ENCODE results near the gene BSCL2.

The BSCL2 gene

GRCh38 chr11:62649486-62649885, 57.7 kb downstream of the BSCL2 start:
- H3K27me3 ChIP-seq (replicated peaks; ENCODE audit: insufficient read depth, low read length), result no peaks in the 10 kb centered on the region
- no peak overlapping the region for H2AFZ ChIP-seq (ENCODE audit: low read length)
- no peaks in the 10 kb centered on the region for H3K9me3 ChIP-seq (replicated peaks; ENCODE audit: insufficient read depth, low read length)
- H4K20me1 ChIP-seq (ENCODE audit: insufficient read depth, low read length), result no peaks in the 10 kb centered on the region
- no peak overlapping the region for H3K27ac ChIP-seq (ENCODE audit: low read length)
- no peaks in the 10 kb centered on the region for H3K9me2 ChIP-seq (replicated peaks; ENCODE audit: insufficient read depth, low read length)
- no peak overlapping the region for H3K9ac ChIP-seq (ENCODE audit: low read length)
- TF ChIP-seq CTCF (IDR thresholded peaks at IDR 0.05; ENCODE audit: low read length) (no peak), EZH2phosphoT487 (IDR thresholded peaks at IDR 0.05; ENCODE audit: low read length) (no peak), EZH2 (optimal IDR thresholded peaks at IDR 0.05; ENCODE audit: low read depth, low read length) (no peak)
- no peak for DNase-seq
- peaks cover 53% of the 10 kb centered on the region for H3K79me2 ChIP-seq (ENCODE audit: low read length)
- H3K36me3 ChIP-seq (replicated peaks; ENCODE audit: insufficient read depth, low read length), result no peaks in the 10 kb centered on the region
- peaks cover 12% of the 10 kb centered on the region for H3F3A ChIP-seq (ENCODE audit: insufficient read depth, low read length)
- no peak overlapping the region for H3K4me3 ChIP-seq (ENCODE audit: low read length)
- H3K4me2 ChIP-seq (ENCODE audit: low read depth, low read length), result no peak overlapping the region
- peaks cover 13% of the 10 kb centered on the region for H3K4me1 ChIP-seq (ENCODE audit: low read length)

- Histone ChIP-seq H3K36me3 (replicated peaks; ENCODE audit: insufficient read depth, low read length) (0 out of 2 replicates have a peak, but pooled peaks cover 3% of the 10 kb centered on the region), H3K4me2 (ENCODE audit: low read depth, low read length) (no peak overlapping the region), H3K9ac (ENCODE audit: low read length) (no peak overlapping the region)
Measured at GRCh38 chr11:62648967-62649364, 58.3 kb downstream of the BSCL2 start.

GRCh38 chr11:62648185-62648966, 58.8 kb downstream of the BSCL2 start:
- Histone ChIP-seq H3K4me1 (ENCODE audit: low read length) (peaks cover 9% of the 10 kb centered on the region), H4K20me1 (ENCODE audit: insufficient read depth, low read length) (no peaks in the 10 kb centered on the region), H3K79me2 (ENCODE audit: low read length) (peaks cover 64% of the 10 kb centered on the region), H3K9ac (ENCODE audit: low read length) (no peak overlapping the region), H3K4me3 (ENCODE audit: low read length) (no peak overlapping the region), H2AFZ (ENCODE audit: low read length) (no peak overlapping the region), H3K9me2 (replicated peaks; ENCODE audit: insufficient read depth, low read length) (no peaks in the 10 kb centered on the region), H3K27ac (ENCODE audit: low read length) (no peak overlapping the region), H3K9me3 (replicated peaks; ENCODE audit: insufficient read depth, low read length) (no peaks in the 10 kb centered on the region), H3F3A (ENCODE audit: insufficient read depth, low read length) (peaks cover 7% of the 10 kb centered on the region), H3K36me3 (replicated peaks; ENCODE audit: insufficient read depth, low read length) (0 out of 2 replicates have a peak, but pooled peaks cover 3% of the 10 kb centered on the region), H3K4me2 (ENCODE audit: low read depth, low read length) (no peak overlapping the region), H3K27me3 (replicated peaks; ENCODE audit: insufficient read depth, low read length) (no peaks in the 10 kb centered on the region)
- DNase-seq, result no peak
- TF ChIP-seq EZH2 (optimal IDR thresholded peaks at IDR 0.05; ENCODE audit: low read depth, low read length), result no peak
- TF ChIP-seq CTCF (IDR thresholded peaks at IDR 0.05; ENCODE audit: low read length), result no peak
- no peak for TF ChIP-seq EZH2phosphoT487 (IDR thresholded peaks at IDR 0.05; ENCODE audit: low read length)

More at GRCh38 chr11:62648967-62649364, 58.3 kb downstream of the BSCL2 start:
- Histone ChIP-seq H3F3A (ENCODE audit: insufficient read depth, low read length) (peaks cover 8% of the 10 kb centered on the region), H3K79me2 (ENCODE audit: low read length) (peaks cover 59% of the 10 kb centered on the region), H4K20me1 (ENCODE audit: insufficient read depth, low read length) (no peaks in the 10 kb centered on the region), H3K9me3 (replicated peaks; ENCODE audit: insufficient read depth, low read length) (no peaks in the 10 kb centered on the region), H3K27ac (ENCODE audit: low read length) (no peak overlapping the region), H3K4me1 (ENCODE audit: low read length) (peaks cover 9% of the 10 kb centered on the region), H3K4me3 (ENCODE audit: low read length) (no peak overlapping the region), H3K27me3 (replicated peaks; ENCODE audit: insufficient read depth, low read length) (no peaks in the 10 kb centered on the region), H2AFZ (ENCODE audit: low read length) (no peak overlapping the region), H3K9me2 (replicated peaks; ENCODE audit: insufficient read depth, low read length) (no peaks in the 10 kb centered on the region)
- TF ChIP-seq EZH2 (optimal IDR thresholded peaks at IDR 0.05; ENCODE audit: low read depth, low read length), result no peak
- TF ChIP-seq EZH2phosphoT487 (IDR thresholded peaks at IDR 0.05; ENCODE audit: low read length), result no peak
- no peak for TF ChIP-seq CTCF (IDR thresholded peaks at IDR 0.05; ENCODE audit: low read length)
- DNase-seq, result no peak

Measured in MM.1S (cell line).